HPDE6-E6E7 (cell line): ENCODE data around the gene RAD9B.

Experiments
- DNase-seq: peaks from one replicate; pipeline ENCODE4 v3.0.0; 2011; ENCODE audit warnings: missing footprints; ENCODE audit errors: extremely low spot score

Gene RAD9B

GRCh38 chr12:110528277-110528839, 26.2 kb downstream of the RAD9B start:
- no peak for DNase-seq

DNA sequence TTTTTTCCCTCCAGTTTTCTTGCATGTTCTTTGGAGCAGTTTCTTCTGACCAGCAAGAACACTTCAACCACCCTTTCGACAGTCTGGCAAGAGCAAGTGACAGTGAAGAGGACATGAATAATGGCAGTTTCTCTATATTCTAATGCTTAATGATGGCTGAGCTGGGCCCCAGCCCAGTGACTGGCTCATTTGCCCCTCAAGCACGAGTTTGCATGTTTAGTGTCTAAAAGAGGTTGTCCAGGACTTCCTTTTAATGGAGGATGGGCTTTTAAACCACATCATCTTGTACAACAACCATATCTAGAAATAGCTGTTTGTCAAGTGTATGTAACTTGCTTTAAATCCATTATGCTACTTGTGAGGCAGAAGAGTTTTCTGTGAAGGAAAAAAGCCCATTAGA, 28.4 kb downstream of the RAD9B start:
- no peak for DNase-seq

- no peak for DNase-seq
These were observed 29.7 kb downstream of the RAD9B start for GRCh38 chr12:110531741-110532333.

DNA sequence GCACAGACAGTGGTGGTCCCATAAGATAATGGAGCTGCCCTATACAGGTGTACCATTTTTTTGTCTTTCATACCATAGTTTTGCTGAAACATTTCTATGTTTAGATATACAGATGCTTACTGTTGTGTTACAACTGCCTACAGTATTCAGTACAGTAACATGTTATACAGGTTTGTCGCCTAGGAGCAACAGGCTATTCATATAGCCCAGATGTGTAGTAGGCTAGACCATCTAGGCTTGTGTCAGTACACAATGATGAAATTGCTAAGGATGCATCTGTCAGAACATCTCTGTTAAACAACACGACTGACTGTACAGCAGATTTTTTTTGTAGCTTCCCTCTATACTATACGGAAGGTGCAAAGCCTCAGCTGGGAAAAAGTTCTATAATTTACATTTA, 30.5 kb downstream of the RAD9B start:
- DNase-seq, result no peak

GRCh38 chr12:110533607-110534006, 31.5 kb downstream of the RAD9B start:
- DNase-seq, result no peak

- DNase-seq, result no peak
These were observed 32.7 kb downstream of the RAD9B start for GRCh38 chr12:110534811-110535210.

- DNase-seq, result no peak
These were observed 34.9 kb downstream of the RAD9B start for GRCh38 chr12:110536834-110537604.

GRCh38 chr12:110537605-110538409, 35.7 kb downstream of the RAD9B start:
- no peak for DNase-seq

DNA sequence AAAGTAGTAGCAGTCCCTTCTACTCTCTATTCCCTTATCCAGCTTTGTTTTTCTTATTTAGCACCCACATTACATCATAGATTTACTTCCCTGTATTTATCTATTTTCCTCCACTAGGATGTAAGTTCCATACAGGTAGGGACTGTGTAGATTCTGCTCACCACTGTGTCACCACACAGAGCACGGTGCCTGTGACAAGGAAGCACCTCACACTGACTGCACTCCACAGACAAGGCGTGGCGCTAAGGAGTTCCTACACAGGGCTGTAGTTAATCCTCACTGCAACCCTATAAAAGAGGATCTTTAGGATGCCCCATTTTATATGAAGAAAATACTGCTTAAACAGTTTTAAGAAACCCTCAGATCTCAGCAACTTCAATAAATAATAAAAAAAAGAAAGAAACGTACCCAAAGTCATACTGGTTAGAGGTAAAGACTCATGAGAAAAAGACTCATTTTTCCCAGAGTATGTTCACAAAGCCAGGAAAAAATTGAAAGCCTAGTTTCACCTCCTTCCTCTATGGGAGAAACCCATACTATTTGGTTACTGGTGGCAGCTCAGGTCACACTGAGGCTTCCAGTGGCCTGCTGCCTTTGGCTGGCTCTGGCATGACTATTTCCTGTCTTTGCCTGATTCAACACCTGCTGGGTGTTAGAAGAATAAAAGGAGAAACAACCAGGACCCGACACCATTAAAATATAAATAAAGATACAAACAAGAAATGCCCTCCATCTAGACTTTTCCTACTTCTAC, 36.9 kb downstream of the RAD9B start:
- no peak for DNase-seq

GRCh38 chr12:110540048-110540447, 37.9 kb downstream of the RAD9B start:
- DNase-seq, result no peak

- peak; percentile 49 for DNase-seq
These were observed 41.3 kb downstream of the RAD9B start for GRCh38 chr12:110543252-110543959.

DNA sequence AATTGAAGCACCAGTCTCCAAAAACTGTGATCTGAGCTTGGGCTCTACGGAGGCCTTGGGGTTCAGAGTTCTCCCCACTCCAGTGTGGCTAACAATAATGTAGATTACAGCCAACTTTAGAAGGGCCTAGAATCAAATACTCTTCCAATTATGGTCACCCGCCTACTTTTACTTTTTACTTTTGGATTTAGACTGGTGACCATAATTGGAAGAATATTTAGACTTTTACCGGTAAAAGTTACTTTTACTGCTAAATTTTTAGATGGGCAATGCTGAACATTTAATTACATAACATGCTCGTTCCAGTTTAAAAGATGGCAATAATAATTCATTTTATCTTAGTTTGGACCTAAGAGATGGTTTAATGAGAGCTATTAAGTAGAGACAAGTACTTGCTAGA, 41.8 kb downstream of the RAD9B start:
- DNase-seq, result no peak

DNA sequence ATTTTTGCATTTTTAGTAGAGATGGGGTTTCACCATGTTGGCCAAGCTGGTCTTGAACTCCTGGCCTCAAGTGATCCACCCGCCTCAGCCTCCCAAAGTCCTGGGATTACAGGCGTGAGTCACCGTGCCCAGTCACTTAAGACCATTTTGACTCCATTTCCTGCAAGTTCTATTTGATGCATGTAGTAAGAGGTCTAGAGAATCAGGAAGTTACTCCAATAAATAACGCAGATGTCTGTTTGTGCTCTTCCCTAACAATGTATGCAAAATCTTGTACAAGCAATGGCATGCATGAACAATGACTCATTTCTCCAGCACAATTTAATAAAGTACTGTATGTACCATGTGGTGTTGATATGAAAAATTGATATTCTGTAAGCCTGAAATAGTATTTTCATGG, 43.1 kb downstream of the RAD9B start:
- peak; percentile 49 for DNase-seq

- DNase-seq, result no peak
These were observed 43.7 kb downstream of the RAD9B start for GRCh38 chr12:110545812-110546211.

GRCh38 chr12:110546339-110546738, 44.2 kb downstream of the RAD9B start:
- no peak for DNase-seq

DNA sequence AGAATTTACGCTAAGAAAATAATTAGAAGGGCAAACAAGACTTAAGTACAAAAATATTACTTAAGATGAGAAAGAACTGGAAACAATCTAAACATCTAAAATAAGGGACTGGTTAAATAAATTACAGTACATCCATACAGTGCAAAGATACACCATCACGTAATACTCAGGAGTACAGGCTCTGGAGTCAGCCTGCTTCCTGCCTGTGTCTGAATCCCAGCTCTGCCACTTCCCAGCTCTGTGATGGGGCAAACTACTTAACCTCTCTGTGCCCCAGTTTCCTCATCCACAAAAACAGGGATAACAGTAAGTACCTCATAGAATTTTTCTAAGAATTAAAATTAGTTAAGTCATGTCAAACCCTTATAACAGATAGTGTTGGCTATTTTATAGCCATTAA, 45.0 kb downstream of the RAD9B start:
- no peak for DNase-seq

DNA sequence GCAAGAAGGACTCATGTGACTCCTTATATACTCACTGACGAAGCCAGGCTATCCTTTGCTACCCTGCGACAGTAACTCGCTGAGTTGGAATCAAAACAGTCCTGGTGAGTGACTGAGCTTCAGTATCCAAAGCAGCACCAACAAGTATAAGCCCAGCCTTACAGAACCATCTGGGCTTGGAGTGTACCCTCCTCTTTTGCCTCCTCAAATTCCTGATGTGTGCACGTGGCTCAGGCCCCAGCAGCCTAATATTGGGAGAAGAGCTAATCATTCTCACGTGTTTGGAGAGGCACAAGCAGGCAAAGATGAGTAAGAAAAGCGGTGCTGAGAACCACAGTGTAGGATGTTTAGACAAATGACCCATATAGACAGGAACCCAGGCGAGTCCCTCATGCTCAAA, 46.5 kb downstream of the RAD9B start:
- DNase-seq, result no peak

DNA sequence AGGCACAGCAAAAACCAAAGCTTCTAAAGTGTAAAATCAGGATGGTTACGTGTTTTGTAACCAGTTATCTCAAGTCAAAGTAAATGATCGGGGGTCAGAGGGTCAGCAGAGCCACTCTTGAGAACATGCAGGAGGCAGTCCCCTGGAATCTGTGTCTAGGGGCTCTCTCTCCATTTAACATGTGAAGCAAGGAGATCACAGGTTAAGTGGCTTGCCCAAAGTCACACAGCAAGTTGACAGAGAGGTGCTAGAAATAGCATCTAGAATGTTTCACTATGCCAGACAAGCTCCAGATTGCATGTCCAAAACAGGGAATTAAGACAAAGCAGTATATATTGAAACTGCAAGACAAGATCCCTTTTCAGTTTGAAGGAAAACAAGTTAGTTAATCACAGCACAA, 47.6 kb downstream of the RAD9B start:
- no peak for DNase-seq

GRCh38 chr12:110550981-110551380, 48.9 kb downstream of the RAD9B start:
- no peak for DNase-seq
